WI38 (cell line): ENCODE data around the gene GFI1B.

Experiments
- H3K4me3 ChIP-seq: 2 replicates; pipeline ENCODE4 v1.5.1; 2011; ENCODE audit warnings: low read depth, mild to moderate bottlenecking, control low read depth, low read length
- TF ChIP-seq, protein P1 (sequence below): IDR thresholded peaks from 2 replicates; pipeline ENCODE4 v1.5.1; 2012; ENCODE audit warnings: low read depth, mild to moderate bottlenecking, control low read depth, low read length

GFI1B gene

GRCh38 chr9:132998831-132999635 is 20.5 kb downstream of the GFI1B start:
- TF ChIP-seq, protein P1, sequence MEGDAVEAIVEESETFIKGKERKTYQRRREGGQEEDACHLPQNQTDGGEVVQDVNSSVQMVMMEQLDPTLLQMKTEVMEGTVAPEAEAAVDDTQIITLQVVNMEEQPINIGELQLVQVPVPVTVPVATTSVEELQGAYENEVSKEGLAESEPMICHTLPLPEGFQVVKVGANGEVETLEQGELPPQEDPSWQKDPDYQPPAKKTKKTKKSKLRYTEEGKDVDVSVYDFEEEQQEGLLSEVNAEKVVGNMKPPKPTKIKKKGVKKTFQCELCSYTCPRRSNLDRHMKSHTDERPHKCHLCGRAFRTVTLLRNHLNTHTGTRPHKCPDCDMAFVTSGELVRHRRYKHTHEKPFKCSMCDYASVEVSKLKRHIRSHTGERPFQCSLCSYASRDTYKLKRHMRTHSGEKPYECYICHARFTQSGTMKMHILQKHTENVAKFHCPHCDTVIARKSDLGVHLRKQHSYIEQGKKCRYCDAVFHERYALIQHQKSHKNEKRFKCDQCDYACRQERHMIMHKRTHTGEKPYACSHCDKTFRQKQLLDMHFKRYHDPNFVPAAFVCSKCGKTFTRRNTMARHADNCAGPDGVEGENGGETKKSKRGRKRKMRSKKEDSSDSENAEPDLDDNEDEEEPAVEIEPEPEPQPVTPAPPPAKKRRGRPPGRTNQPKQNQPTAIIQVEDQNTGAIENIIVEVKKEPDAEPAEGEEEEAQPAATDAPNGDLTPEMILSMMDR = no peak
- H3K4me3 ChIP-seq = no peak overlapping the region

GRCh38 chr9:133002147-133003070 is 23.9 kb downstream of the GFI1B start:
- H3K4me3 ChIP-seq = no peak overlapping the region
- TF ChIP-seq, protein P1 = no peak

- TF ChIP-seq, protein P1 = no peak
- H3K4me3 ChIP-seq = no peak overlapping the region
Measured at GRCh38 chr9:133003071-133003461, 24.6 kb downstream of the GFI1B start.

GRCh38 chr9:133003671-133004090 is 25.2 kb downstream of the GFI1B start:
- TF ChIP-seq, protein P1 = no peak
- no peak overlapping the region for H3K4me3 ChIP-seq

DNA sequence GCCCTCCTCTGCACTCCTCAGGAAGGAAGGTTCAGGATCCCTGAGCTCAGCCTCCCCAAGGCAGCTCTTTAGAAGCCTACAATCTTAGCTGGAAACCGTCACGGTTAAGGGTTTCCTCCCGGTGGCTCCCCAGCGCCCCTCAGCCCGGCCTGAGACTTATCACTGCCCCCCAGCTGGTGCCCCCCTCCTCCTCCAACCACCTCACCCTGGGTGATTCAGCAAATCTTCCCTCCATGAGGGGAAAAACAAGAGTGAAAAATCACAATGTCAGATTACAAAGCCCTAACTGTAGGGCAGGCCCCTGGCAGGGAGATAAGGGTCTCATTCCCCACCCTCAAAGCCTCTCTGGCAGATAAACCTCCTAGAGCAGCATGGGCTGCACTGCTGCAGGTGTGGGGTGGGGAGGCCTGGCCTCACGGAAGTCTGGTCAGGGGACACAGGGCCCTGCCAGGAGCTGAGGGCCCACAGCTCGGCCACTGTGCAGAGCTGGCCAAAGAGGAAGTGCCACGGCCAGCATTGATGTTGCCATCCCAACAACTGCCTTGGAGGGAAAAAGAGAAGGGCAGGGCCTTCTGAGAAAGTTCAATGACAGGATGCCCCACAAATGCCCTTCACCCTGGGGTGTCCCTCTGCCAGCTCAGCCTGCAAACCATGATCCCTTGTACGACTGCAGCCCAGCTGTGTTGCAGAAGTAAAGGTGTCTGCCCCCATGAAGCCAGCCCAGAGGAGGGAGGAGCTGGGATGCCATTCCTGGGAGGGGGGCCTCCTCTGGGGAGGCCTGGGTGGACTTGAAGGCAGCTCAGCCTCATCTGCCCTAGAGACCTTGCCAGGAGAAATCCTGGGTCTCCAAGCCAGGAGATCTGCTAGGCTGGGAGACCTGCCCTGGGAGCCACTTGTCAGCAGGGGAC is 25.9 kb downstream of the GFI1B start:
- no peak overlapping the region for H3K4me3 ChIP-seq
- TF ChIP-seq, protein P1 = no peak

DNA sequence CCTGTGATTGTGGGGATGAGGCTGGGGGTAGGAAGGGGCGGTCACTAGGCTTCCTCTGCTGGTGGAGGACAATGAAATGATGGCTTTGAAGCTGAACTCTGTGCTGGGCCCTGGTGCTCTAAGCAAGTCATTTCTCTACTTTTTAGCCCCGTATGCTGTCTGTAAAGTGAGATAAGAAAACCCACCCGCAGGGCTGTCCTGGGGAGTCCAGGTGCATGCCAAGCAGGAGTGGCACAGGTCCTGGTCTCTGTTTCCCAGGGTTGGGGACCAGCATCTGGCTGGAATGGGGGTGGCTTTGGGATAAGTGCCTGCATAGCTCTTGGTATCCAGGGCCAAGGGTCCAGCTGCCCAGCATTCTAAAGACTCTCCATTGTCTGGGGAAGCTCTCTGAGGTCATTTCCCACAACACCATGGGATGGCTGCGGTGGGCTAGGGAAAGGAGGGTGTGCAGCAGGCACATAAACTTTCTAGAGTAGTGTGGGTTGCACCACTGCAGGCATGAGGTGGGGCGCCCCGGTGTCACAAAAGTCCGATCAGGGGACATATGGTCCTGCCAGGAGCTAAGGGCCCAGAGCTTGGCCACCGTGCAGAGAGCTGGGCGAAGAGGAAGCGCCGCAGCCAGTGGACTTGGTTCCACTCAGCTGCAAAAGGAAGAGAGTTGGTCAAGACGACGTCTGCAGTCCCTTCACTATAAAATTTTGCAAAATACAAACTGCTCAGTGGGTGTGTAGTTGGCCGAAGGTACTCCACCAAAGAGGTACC is 26.7 kb downstream of the GFI1B start:
- TF ChIP-seq, protein P1 = no peak
- no peak overlapping the region for H3K4me3 ChIP-seq
